ENCODE data around the gene KRTAP3-2. TPM values are rescaled to one million over a fixed set of nuclear protein-coding genes. Genes with fewer than 3 reads are reported as not detected.
"Not testable (repeated sequence)": the region's sequence is repeated elsewhere in the genome, so short reads cannot be mapped to it uniquely, and the experiment has no call there.

The KRTAP3-2 gene
- total RNA-seq (2014; rRNA removed; shearing (Covaris generic)): not detected in 2 replicates

GRCh38 chr17:40999563-40999962 lies at the start of gene KRTAP3-2:
KRTAP3-2 (minus strand) TSS chr17:40999906; CDS start chr17:40999853, 53 bp downstream.
- not testable (repeated sequence) for H3K27me3 ChIP-seq (ENCODE audit: control insufficient read depth, insufficient read depth, low read length); H3K4me3 ChIP-seq (ENCODE audit: insufficient read depth, low read depth, low read length); DNase-seq; H3K36me3 ChIP-seq (replicated peaks; ENCODE audit: control insufficient read depth, insufficient read depth, low read length)

- Histone ChIP-seq H3K4me3 (ENCODE audit: insufficient read depth, low read depth, low read length) (no peak overlapping the region), H3K27me3 (ENCODE audit: control insufficient read depth, insufficient read depth, low read length) (no peaks in the 10 kb centered on the region), H3K36me3 (replicated peaks; ENCODE audit: control insufficient read depth, insufficient read depth, low read length) (no peaks in the 10 kb centered on the region)
- no peak for DNase-seq
These were observed 49.4 kb upstream of the KRTAP3-2 start for GRCh38 chr17:41049110-41049509.

GRCh38 chr17:41048441-41048840 lies 48.7 kb upstream of the KRTAP3-2 start:
- H3K27me3 ChIP-seq (ENCODE audit: control insufficient read depth, insufficient read depth, low read length): no peaks in the 10 kb centered on the region
- H3K4me3 ChIP-seq (ENCODE audit: insufficient read depth, low read depth, low read length): no peak overlapping the region
- H3K36me3 ChIP-seq (replicated peaks; ENCODE audit: control insufficient read depth, insufficient read depth, low read length): no peaks in the 10 kb centered on the region
- DNase-seq: no peak

DNA sequence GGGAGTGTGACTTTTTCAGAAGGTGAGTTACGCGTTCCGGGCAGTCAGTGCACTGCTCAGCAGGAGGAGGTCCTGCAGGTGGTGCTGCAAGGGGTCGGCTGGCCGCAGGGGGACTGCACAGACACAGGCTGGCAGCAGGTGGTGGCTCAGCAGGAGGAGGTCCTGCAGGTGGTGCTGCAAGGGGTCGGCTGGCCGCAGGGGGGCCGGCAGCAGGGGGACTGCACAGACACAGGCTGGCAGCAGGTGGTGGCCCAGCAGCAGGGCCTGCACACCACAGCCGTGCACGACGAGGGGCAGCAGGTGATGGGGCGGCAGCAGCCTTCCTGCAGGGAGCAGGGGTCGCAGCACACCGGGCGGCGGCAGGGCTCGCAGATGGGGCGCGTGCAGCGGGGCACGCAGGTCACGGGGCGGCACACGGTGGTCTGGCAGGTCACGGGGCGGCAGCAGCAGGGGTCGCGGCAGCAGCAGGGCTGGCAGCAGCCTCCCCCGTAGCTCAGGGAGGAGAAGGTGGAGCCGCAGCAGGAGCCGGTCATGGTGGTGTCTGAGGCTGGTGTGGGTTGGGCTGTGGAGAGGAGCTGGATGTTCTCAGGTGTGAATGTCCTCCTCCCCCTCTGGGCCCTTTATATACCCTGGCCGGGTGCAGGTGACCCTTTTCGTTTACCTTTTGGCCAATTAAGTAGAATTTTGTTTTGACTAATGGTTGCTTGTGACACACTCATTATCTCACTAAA lies 47.2 kb upstream of the KRTAP3-2 start, which contains the start of gene KRTAP2-1:
KRTAP2-1 (minus strand) TSS at position 582 of the 731 bp plus-strand sequence; CDS start at position 533, 49 bp downstream.
- DNase-seq; H3K27me3 ChIP-seq (ENCODE audit: control insufficient read depth, insufficient read depth, low read length); H3K36me3 ChIP-seq (replicated peaks; ENCODE audit: control insufficient read depth, insufficient read depth, low read length): not testable (repeated sequence)

GRCh38 chr17:41042953-41043352 lies 43.2 kb upstream of the KRTAP3-2 start:
- DNase-seq: no peak
- Histone ChIP-seq H3K36me3 (replicated peaks; ENCODE audit: control insufficient read depth, insufficient read depth, low read length) (no peaks in the 10 kb centered on the region), H3K27me3 (ENCODE audit: control insufficient read depth, insufficient read depth, low read length) (no peaks in the 10 kb centered on the region), H3K4me3 (ENCODE audit: insufficient read depth, low read depth, low read length) (no peak overlapping the region)

More for the DNA sequence above, 47.2 kb upstream of the KRTAP3-2 start, which contains the start of gene KRTAP2-1:
- not testable (repeated sequence) for H3K4me3 ChIP-seq (ENCODE audit: insufficient read depth, low read depth, low read length)

GRCh38 chr17:41040783-41041571 lies 41.3 kb upstream of the KRTAP3-2 start, which contains the start of gene KRTAP1-1:
KRTAP1-1 (minus strand) TSS chr17:41041450; CDS start chr17:41041397, 53 bp downstream.
- not testable (repeated sequence) for H3K36me3 ChIP-seq (replicated peaks; ENCODE audit: control insufficient read depth, insufficient read depth, low read length); H3K4me3 ChIP-seq (ENCODE audit: insufficient read depth, low read depth, low read length); DNase-seq; H3K27me3 ChIP-seq (ENCODE audit: control insufficient read depth, insufficient read depth, low read length)

DNA sequence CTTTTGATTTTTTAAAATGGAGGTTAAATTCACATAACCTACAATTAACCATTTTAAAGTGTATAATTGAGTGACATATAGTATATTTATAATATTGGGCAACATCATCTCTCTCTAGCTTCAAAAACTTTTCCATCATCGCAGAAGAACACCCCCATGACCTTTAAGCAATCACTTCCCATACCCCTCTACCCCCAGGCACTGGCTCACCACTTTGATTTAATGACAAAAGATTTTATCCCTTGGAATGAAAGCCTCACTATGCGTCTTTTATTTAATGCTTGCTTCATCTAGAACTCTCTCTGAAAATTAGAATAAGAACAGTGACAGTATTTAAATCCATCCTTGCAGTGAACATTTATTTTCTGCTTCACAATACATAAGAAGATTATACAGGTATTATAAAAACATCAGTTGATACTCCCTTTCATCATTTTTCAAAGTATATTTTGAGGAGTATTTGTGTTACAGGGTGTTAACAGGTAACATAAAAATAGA lies 38.2 kb upstream of the KRTAP3-2 start:
- Histone ChIP-seq H3K36me3 (replicated peaks; ENCODE audit: control insufficient read depth, insufficient read depth, low read length) (no peaks in the 10 kb centered on the region), H3K4me3 (ENCODE audit: insufficient read depth, low read depth, low read length) (no peak overlapping the region), H3K27me3 (ENCODE audit: control insufficient read depth, insufficient read depth, low read length) (no peaks in the 10 kb centered on the region)
- peak; percentile 36 for DNase-seq

DNA sequence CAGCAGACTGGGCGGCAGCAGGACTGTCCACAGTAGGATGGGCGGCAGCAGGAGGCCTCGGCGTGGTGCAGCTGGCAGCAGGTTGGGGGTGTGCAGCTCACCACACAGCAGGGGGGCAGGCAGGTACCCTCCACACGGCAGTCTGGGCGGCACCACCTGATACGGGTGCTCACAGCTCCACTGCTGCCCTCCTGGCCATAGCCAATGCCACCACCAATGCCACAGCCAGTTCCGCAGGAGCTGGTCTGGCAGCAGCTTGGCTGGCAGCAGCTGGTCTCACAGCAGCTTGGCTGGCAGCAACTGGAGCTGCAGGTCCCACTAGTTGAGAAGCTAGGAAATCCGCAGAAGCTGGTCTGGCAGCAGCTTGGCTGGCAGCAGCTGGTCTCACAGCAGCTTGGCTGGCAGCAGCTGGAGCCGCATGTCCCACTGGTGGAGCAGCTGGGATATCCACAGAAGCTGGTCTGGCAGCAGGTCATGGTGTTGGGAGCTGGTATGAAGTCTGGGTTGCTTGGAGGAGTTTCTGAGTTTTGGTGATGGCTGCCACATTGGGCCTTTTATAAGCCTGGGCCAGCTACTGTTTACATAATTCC lies 34.7 kb upstream of the KRTAP3-2 start, which contains the start of gene KRTAP1-3:
KRTAP1-3 (minus strand) TSS at position 529 of the 590 bp plus-strand sequence; CDS start at position 476, 53 bp downstream.
- not testable (repeated sequence) for H3K4me3 ChIP-seq (ENCODE audit: insufficient read depth, low read depth, low read length); H3K27me3 ChIP-seq (ENCODE audit: control insufficient read depth, insufficient read depth, low read length); DNase-seq; H3K36me3 ChIP-seq (replicated peaks; ENCODE audit: control insufficient read depth, insufficient read depth, low read length)

DNA sequence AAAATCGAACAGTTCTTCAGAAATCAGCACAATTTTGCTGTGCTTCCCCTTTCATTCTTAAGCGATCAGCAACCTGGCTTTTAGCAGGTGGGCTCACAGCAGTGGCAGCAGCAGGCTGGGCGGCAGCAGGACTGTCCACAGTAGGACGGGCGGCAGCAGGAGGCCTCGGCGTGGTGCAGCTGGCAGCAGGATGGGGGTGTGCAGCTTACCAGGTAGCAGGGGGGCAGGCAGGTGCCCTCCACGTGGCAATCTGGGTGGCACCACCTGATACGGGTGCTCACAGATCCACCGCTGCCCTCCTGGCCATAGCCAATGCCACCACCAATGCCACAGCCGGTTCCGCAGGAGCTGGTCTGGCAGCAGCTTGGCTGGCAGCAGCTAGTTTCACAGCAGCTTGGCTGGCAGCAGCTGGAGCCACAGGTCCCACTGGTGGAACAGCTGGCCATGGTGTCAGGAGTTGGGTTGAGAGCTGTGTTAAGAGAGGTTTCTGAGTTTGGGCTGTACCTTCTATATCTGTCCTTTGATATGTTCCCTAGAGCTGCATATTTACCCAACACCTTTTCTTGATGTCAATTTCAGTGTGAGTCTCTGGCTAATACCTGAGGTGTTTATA lies 30.0 kb upstream of the KRTAP3-2 start, which contains the start of gene KRTAP1-4:
KRTAP1-4 (minus strand) TSS at position 563 of the 613 bp plus-strand sequence; CDS start at position 446, 117 bp downstream.
- H3K4me3 ChIP-seq (ENCODE audit: insufficient read depth, low read depth, low read length): no peak within 1 kb of the TSS
- DNase-seq: no peak
- H3K36me3 ChIP-seq (replicated peaks; ENCODE audit: control insufficient read depth, insufficient read depth, low read length): no peaks in the 10 kb centered on the region
- H3K27me3 ChIP-seq (ENCODE audit: control insufficient read depth, insufficient read depth, low read length): no peaks in the 10 kb centered on the region

GRCh38 chr17:41026715-41027471 lies 27.2 kb upstream of the KRTAP3-2 start, which contains the start of gene KRTAP1-5:
KRTAP1-5 (minus strand) TSS chr17:41027208; CDS start chr17:41027155, 53 bp downstream.
- Histone ChIP-seq H3K4me3 (ENCODE audit: insufficient read depth, low read depth, low read length) (no peak within 1 kb of the TSS), H3K27me3 (ENCODE audit: control insufficient read depth, insufficient read depth, low read length) (no peaks in the 10 kb centered on the region), H3K36me3 (replicated peaks; ENCODE audit: control insufficient read depth, insufficient read depth, low read length) (no peaks in the 10 kb centered on the region)
- DNase-seq: no peak

DNA sequence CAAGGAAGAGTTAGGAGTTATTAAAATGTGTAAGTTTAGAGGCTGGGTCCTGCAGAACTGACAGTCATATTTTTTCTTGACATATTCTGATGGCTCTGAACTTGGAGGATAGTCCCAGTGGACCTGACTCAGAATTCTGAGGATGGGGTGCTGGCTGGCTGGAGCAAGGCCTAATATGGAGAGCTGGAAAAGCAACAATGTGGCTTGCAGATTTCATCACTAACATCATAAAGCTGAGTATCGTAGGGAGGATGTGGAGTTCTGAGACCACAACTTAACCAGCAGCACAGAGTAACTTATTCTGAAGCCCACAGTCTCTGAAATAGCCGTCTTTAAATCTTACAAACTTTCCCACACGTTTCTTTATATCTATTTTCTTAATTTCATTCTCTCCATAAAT lies 25.0 kb upstream of the KRTAP3-2 start:
- H3K4me3 ChIP-seq (ENCODE audit: insufficient read depth, low read depth, low read length): no peak overlapping the region
- no peaks in the 10 kb centered on the region for H3K27me3 ChIP-seq (ENCODE audit: control insufficient read depth, insufficient read depth, low read length)
- no peaks in the 10 kb centered on the region for H3K36me3 ChIP-seq (replicated peaks; ENCODE audit: control insufficient read depth, insufficient read depth, low read length)
- DNase-seq: no peak

- Histone ChIP-seq H3K27me3 (ENCODE audit: control insufficient read depth, insufficient read depth, low read length) (no peaks in the 10 kb centered on the region), H3K4me3 (ENCODE audit: insufficient read depth, low read depth, low read length) (no peak overlapping the region), H3K36me3 (replicated peaks; ENCODE audit: control insufficient read depth, insufficient read depth, low read length) (no peaks in the 10 kb centered on the region)
- DNase-seq: no peak
These were observed 20.6 kb upstream of the KRTAP3-2 start for GRCh38 chr17:41020336-41020735.

GRCh38 chr17:41019415-41019814 lies 19.7 kb upstream of the KRTAP3-2 start:
- H3K27me3 ChIP-seq (ENCODE audit: control insufficient read depth, insufficient read depth, low read length): no peaks in the 10 kb centered on the region
- DNase-seq: no peak
- H3K4me3 ChIP-seq (ENCODE audit: insufficient read depth, low read depth, low read length): no peak overlapping the region
- H3K36me3 ChIP-seq (replicated peaks; ENCODE audit: control insufficient read depth, insufficient read depth, low read length): no peaks in the 10 kb centered on the region

Measured in H7 (cell line).